Activated T-helper 2 cell treated with anti-CD3 and anti-CD28 coated beads, Interferon-gamma antibody, Interleukin-2, Interleukin-4, amounts not matched to agents 10 μg/mL and 5 μg/mL and 100 μg/mL, durations not matched to agents 14 hours and 24 hours and 36 hours (primary cell): Measurements from ENCODE around the gene RYR3. TPM values are rescaled to one million over a fixed set of nuclear protein-coding genes. Genes with fewer than 3 reads are reported as not detected.

Experiments used
- DNase-seq: peaks from one replicate; pipeline ENCODE4 v3.0.0; 2021; ENCODE audit warnings: low spot score
- H3K27ac Mint-ChIP-seq: one replicate; pipeline ENCODE4 v1.8.0; 2021; ENCODE audit warnings: mixed read lengths
- H3K27me3 Mint-ChIP-seq: one replicate; pipeline ENCODE4 v1.8.0; 2021; ENCODE audit warnings: low read depth, mixed read lengths
- H3K36me3 Mint-ChIP-seq: one replicate; pipeline ENCODE4 v1.8.0; 2021; ENCODE audit warnings: low read depth, mixed read lengths
- H3K4me1 Mint-ChIP-seq: one replicate; pipeline ENCODE4 v1.8.0; 2021; ENCODE audit warnings: low read depth, mixed read lengths
- H3K4me3 Mint-ChIP-seq: one replicate; pipeline ENCODE4 v1.8.0; 2021; ENCODE audit warnings: low read depth, mild to moderate bottlenecking, moderate library complexity, mixed read lengths
- H3K9me3 Mint-ChIP-seq: one replicate; pipeline ENCODE4 v1.8.0; 2021; ENCODE audit warnings: mixed read lengths
- intact Hi-C: fragments of 100-400 bp; cut with micrococcal nuclease; formaldehyde crosslinking; loops from one replicate; pipeline ENCODE4 v1.15.1; 2023
- total RNA-seq: library from RNA; stranded (reverse); gene quantifications from 2 replicates; pipeline ENCODE4 v1.2.3, GENCODE V29; 2022

RYR3 gene
- total RNA-seq, 1 donor from 2014 or later, result 0.05 TPM

GRCh38 chr15:33296856-33297255, 13.9 kb upstream of the RYR3 start:
- Mint-ChIP-seq H3K4me3 (no peak overlapping the region), H3K9me3 (no peaks in the 10 kb centered on the region), H3K36me3 (no peaks in the 10 kb centered on the region), H3K27me3 (no peaks in the 10 kb centered on the region), H3K27ac (no peak overlapping the region), H3K4me1 (no peaks in the 10 kb centered on the region)
- intact Hi-C loops, result loop anchor here (10.0 kb wide), 2 partner anchors 378 to 408 kb away; no protein-coding TSS in a partner anchor
- no peak for DNase-seq

GRCh38 chr15:33298631-33299030, 12.1 kb upstream of the RYR3 start:
- peaks cover 1% of the 10 kb centered on the region for H3K27me3 Mint-ChIP-seq
- intact Hi-C loops, result loop anchor here (10.0 kb wide), 2 partner anchors 376 to 406 kb away; no protein-coding TSS in a partner anchor
- no peaks in the 10 kb centered on the region for H3K4me1 Mint-ChIP-seq
- no peaks in the 10 kb centered on the region for H3K9me3 Mint-ChIP-seq
- no peak for DNase-seq
- H3K27ac Mint-ChIP-seq, result no peak overlapping the region
- H3K4me3 Mint-ChIP-seq, result no peak overlapping the region
- no peaks in the 10 kb centered on the region for H3K36me3 Mint-ChIP-seq

- no peaks in the 10 kb centered on the region for H3K4me1 Mint-ChIP-seq
- no peak overlapping the region for H3K27ac Mint-ChIP-seq
- H3K4me3 Mint-ChIP-seq, result no peak overlapping the region
- H3K27me3 Mint-ChIP-seq, result peaks cover 19% of the 10 kb centered on the region
- H3K9me3 Mint-ChIP-seq, result no peaks in the 10 kb centered on the region
- H3K36me3 Mint-ChIP-seq, result no peaks in the 10 kb centered on the region
- DNase-seq, result no peak
- intact Hi-C loops, result no loop called here
Measured at GRCh38 chr15:33304924-33305323, 5.8 kb upstream of the RYR3 start.

- H3K4me3 Mint-ChIP-seq, result no peak overlapping the region
- no peak for DNase-seq
- peaks cover 45% of the 10 kb centered on the region for H3K27me3 Mint-ChIP-seq
- no peaks in the 10 kb centered on the region for H3K4me1 Mint-ChIP-seq
- H3K36me3 Mint-ChIP-seq, result no peaks in the 10 kb centered on the region
- no peak overlapping the region for H3K27ac Mint-ChIP-seq
- no peaks in the 10 kb centered on the region for H3K9me3 Mint-ChIP-seq
- intact Hi-C loops, result no loop called here
Measured at GRCh38 chr15:33309602-33310276, 1.0 kb upstream of the RYR3 start.

- no peak for DNase-seq
- H3K4me1 Mint-ChIP-seq, result no peaks in the 10 kb centered on the region
- no peaks in the 10 kb centered on the region for H3K9me3 Mint-ChIP-seq
- H3K27ac Mint-ChIP-seq, result no peak overlapping the region
- H3K27me3 Mint-ChIP-seq, result peaks cover 39% of the 10 kb centered on the region
- no peak overlapping the region for H3K4me3 Mint-ChIP-seq
- H3K36me3 Mint-ChIP-seq, result no peaks in the 10 kb centered on the region
- intact Hi-C loops, result no loop called here
Measured at GRCh38 chr15:33311312-33311971, 675 bp downstream of the RYR3 start.

GRCh38 chr15:33313491-33313890, 2.7 kb downstream of the RYR3 start:
- H3K4me3 Mint-ChIP-seq, result no peak overlapping the region
- H3K4me1 Mint-ChIP-seq, result no peaks in the 10 kb centered on the region
- H3K9me3 Mint-ChIP-seq, result no peaks in the 10 kb centered on the region
- peaks cover 42% of the 10 kb centered on the region for H3K27me3 Mint-ChIP-seq
- no peak overlapping the region for H3K27ac Mint-ChIP-seq
- intact Hi-C loops, result no loop called here
- no peak for DNase-seq
- H3K36me3 Mint-ChIP-seq, result no peaks in the 10 kb centered on the region

GRCh38 chr15:33314069-33314468, 3.3 kb downstream of the RYR3 start:
- peaks cover 39% of the 10 kb centered on the region for H3K27me3 Mint-ChIP-seq
- intact Hi-C loops, result no loop called here
- DNase-seq, result no peak
- H3K36me3 Mint-ChIP-seq, result no peaks in the 10 kb centered on the region
- no peaks in the 10 kb centered on the region for H3K9me3 Mint-ChIP-seq
- no peak overlapping the region for H3K27ac Mint-ChIP-seq
- H3K4me1 Mint-ChIP-seq, result no peaks in the 10 kb centered on the region
- H3K4me3 Mint-ChIP-seq, result no peak overlapping the region

GRCh38 chr15:33315044-33315443, 4.3 kb downstream of the RYR3 start:
- Mint-ChIP-seq H3K36me3 (no peaks in the 10 kb centered on the region), H3K27me3 (peaks cover 31% of the 10 kb centered on the region), H3K4me1 (no peaks in the 10 kb centered on the region), H3K9me3 (no peaks in the 10 kb centered on the region), H3K4me3 (no peak overlapping the region), H3K27ac (no peak overlapping the region)
- DNase-seq, result no peak
- intact Hi-C loops, result no loop called here

GRCh38 chr15:33317896-33318295, 7.1 kb downstream of the RYR3 start:
- Mint-ChIP-seq H3K4me1 (no peaks in the 10 kb centered on the region), H3K27me3 (peaks cover 12% of the 10 kb centered on the region), H3K27ac (no peak overlapping the region), H3K36me3 (no peaks in the 10 kb centered on the region), H3K4me3 (no peak overlapping the region), H3K9me3 (no peaks in the 10 kb centered on the region)
- no peak for DNase-seq
- intact Hi-C loops, result no loop called here

GRCh38 chr15:33320017-33320416, 9.2 kb downstream of the RYR3 start:
- no peak overlapping the region for H3K27ac Mint-ChIP-seq
- no peaks in the 10 kb centered on the region for H3K9me3 Mint-ChIP-seq
- H3K4me3 Mint-ChIP-seq, result no peak overlapping the region
- no peaks in the 10 kb centered on the region for H3K36me3 Mint-ChIP-seq
- H3K27me3 Mint-ChIP-seq, result peaks cover 10% of the 10 kb centered on the region
- H3K4me1 Mint-ChIP-seq, result peaks cover 6% of the 10 kb centered on the region
- DNase-seq, result no peak
- intact Hi-C loops, result no loop called here

GRCh38 chr15:33322091-33322490, 11.3 kb downstream of the RYR3 start:
- DNase-seq, result no peak
- H3K9me3 Mint-ChIP-seq, result no peaks in the 10 kb centered on the region
- intact Hi-C loops, result no loop called here
- no peak overlapping the region for H3K4me3 Mint-ChIP-seq
- H3K36me3 Mint-ChIP-seq, result no peaks in the 10 kb centered on the region
- H3K27me3 Mint-ChIP-seq, result peaks cover 13% of the 10 kb centered on the region
- no peak overlapping the region for H3K27ac Mint-ChIP-seq
- H3K4me1 Mint-ChIP-seq, result peaks cover 6% of the 10 kb centered on the region

GRCh38 chr15:33324609-33325008, 13.8 kb downstream of the RYR3 start:
- H3K36me3 Mint-ChIP-seq, result no peaks in the 10 kb centered on the region
- H3K27ac Mint-ChIP-seq, result no peak overlapping the region
- H3K27me3 Mint-ChIP-seq, result peaks cover 16% of the 10 kb centered on the region
- intact Hi-C loops, result no loop called here
- H3K9me3 Mint-ChIP-seq, result no peaks in the 10 kb centered on the region
- H3K4me3 Mint-ChIP-seq, result no peak overlapping the region
- no peak for DNase-seq
- peaks cover 6% of the 10 kb centered on the region for H3K4me1 Mint-ChIP-seq

- no peaks in the 10 kb centered on the region for H3K36me3 Mint-ChIP-seq
- DNase-seq, result no peak
- H3K4me3 Mint-ChIP-seq, result no peak overlapping the region
- intact Hi-C loops, result no loop called here
- H3K27me3 Mint-ChIP-seq, result peaks cover 21% of the 10 kb centered on the region
- no peaks in the 10 kb centered on the region for H3K9me3 Mint-ChIP-seq
- peaks cover 6% of the 10 kb centered on the region for H3K4me1 Mint-ChIP-seq
- H3K27ac Mint-ChIP-seq, result no peak overlapping the region
Measured at GRCh38 chr15:33326908-33327307, 16.1 kb downstream of the RYR3 start.
